HG02943 (cell line): ENCODE data around the gene TP53I11.

Experiments
- ATAC-seq: cut with Tn5 transposase; IDR thresholded peaks from one replicate; pipeline ENCODE4 v1.9.1; 2021; ENCODE audit warnings: mild to moderate bottlenecking, low read depth, moderate library complexity; ENCODE audit not compliant: unreplicated experiment

Gene TP53I11

DNA sequence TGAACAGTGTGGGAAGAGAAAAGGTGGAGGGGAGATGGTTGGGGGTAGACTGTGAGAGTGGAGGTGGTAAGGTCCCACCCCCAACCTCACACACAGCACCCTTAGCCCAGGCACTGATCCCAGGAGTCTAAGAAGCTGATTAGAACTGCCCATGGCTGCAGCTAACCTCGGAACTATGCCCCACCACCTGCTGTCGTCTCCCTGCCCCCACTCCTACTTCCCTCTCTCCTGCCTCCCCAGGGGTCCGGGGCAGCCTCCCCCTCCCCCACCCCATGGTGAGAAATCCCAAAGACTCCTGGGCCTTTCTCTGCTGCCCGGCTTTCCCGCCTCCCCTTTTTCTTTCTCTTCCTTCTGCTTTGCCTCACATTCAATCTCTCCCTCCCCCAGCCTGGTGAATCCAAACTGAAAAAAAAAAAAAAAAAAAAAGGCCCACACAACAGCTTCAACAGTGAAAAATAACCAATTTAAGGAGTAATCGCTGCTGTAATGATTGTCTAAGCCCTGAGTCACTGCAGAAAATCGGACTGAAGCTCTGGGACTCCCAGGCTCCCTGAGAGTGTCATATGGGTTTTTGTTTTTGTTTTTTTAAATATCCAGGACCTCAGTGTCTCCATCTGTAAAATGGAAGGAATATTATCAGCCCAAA, 9.6 kb upstream of the TP53I11 start:
- ATAC-seq, result no peak

- ATAC-seq, result no peak
These were observed 8.4 kb upstream of the TP53I11 start for GRCh38 chr11:44959064-44959463.

- no peak for ATAC-seq
These were observed 7.3 kb upstream of the TP53I11 start for GRCh38 chr11:44957776-44958564.

- ATAC-seq, result no peak
These were observed 6.4 kb upstream of the TP53I11 start for GRCh38 chr11:44957040-44957515.

DNA sequence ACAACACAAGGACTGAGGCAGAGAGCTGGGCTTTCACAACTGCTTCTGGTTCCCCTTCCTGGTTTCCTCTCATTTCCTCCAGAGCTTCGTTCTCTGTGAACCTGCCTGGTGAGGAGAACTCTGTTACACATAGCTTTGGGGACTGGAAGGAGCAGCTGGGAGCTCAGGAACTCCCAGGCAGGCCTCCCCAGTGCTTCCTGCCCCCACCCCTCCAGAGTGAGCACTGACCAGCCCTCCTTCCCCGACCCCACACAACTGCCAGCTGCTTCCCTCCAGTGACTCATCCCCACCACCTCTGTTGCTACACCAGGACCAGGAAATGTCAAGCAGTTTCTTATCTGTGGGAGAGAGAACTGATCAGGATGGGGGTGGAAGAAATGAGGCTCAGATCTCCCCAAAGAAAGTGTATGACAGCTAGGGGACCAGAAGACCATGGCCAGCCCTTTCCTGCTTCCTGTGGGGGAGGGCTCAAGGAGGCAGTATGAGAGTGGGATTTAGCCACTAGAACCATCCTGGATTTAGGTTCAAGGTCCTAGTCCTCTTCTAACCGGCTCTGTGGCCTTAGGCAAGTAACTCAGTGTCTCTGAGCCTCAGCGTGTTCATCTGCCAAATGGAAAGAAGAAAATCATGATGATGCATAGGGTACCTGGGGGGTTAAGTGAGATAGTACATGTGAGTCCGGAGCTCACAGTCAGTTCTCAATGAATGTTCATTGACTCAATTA, 4.5 kb upstream of the TP53I11 start:
- no peak for ATAC-seq

DNA sequence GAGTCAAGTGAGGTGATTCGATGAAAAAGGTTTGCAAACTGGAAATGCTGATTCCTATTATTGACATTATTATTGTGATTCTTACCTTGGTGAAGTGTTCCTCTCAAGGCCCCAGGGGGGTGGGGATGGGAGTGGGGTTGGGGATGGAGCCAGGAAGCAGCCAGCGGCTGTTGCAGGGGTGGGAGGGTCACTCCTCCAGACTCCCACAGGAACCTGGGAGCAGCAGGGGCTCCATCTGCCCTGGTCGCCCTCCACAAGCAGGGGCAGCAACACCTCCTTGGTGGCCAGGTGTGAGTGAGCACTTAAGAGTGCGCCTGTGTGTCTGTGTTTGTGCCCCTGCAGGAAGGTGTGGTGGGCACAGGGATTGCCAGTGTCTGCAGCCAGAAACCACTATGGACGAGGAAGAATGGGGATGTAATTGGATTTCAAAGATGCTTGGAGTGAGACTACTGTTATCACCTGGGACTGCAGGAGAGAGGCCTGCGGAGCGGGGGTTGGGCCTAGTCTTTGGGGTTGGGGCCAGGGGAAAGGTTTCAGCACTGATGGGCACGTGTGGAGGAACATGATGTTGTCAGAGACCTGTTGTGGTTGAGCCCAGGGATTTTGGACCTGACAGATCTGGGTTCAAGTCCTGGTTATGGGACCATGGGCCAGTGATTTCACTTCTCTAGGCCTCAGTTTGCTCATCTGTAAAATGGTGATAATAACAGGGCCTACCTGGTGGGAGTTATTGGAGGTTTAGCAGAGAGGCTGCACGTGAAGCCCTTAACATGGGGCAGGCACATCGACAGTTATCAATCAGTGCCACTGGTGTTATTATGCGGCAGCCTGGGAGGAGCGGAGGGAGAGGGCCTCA, 3.6 kb upstream of the TP53I11 start:
- no peak for ATAC-seq

GRCh38 chr11:44952500-44953260, 2.0 kb upstream of the TP53I11 start:
- no peak for ATAC-seq

- no peak for ATAC-seq
These were observed 1.4 kb upstream of the TP53I11 start for GRCh38 chr11:44952082-44952481.

DNA sequence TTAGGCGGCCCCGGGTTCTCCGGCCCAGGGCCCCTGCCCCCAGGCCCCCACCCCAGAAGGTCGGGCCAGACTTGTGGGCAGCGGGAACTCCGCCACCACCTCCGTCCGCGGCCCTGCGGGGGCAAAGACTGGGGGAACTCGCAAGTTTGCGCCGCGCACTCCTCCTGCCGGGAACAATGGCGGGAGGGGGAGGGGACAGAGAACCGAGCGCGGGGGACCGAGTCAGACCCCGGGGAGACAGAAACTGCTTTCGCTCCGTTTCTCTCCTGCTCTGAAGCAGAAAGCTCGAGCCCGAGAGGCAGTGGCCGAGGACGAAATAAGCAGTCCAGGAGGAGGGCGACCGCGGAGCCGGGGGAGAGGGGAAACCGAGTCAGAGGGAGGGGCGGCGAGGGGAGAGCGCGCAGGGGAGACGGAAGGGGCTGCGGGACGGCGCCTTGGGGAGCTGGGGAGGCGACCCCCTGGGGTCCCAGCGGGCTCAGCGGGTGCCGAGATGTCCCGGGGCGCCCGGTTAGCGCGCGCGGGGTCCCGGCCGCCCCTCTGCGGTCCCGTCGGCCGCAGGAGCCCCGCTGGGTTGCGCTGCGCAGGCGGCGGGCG, 555 bp downstream of the TP53I11 start:
- ATAC-seq, result no peak

GRCh38 chr11:44949160-44950030, 1.3 kb downstream of the TP53I11 start:
- ATAC-seq, result no peak

- no peak for ATAC-seq
These were observed 2.5 kb downstream of the TP53I11 start for GRCh38 chr11:44948155-44948554.

- ATAC-seq, result no peak
These were observed 3.6 kb downstream of the TP53I11 start for GRCh38 chr11:44947114-44947513.

DNA sequence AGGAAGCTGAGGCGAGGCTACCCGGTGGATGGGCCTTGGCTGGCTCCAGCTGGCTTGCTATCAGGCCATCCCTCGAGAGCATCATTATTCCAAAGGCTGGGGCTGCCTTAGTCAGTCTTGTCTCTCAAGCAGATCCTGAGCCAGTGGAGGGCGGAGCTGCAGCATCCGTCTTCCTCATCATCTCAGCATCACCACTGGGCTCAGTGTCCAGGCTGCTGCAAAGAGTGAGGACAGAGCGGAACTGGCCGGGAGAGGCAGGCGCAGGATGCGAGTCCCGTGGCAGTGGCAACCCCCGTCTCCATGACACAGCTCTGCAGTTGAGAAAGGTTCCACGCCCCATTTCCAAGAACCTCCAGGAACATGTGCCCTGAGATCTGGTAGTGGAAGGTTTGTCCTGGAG, 4.4 kb downstream of the TP53I11 start:
- ATAC-seq, result no peak

- no peak for ATAC-seq
These were observed 5.0 kb downstream of the TP53I11 start for GRCh38 chr11:44945666-44946065.

DNA sequence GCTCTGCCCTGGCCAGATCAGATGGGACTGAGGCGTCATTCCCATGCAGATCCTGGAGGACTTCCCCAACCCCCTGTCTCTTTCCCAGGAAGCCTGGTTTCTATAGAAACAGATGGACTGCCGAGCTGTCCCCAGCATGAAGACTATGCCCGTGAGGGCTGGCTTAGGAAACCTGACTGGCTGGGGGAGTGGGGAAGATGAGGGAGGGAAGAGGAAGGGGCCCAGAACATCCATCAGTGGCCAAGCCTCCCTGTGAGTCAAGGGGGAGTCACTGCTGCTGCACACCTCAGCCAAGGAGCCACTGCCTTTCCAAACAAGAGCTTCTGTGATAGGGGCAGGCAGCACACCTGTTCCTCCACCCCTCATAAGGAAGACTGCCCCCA, 5.8 kb downstream of the TP53I11 start:
- no peak for ATAC-seq

GRCh38 chr11:44944181-44944852, 6.4 kb downstream of the TP53I11 start:
- no peak for ATAC-seq

DNA sequence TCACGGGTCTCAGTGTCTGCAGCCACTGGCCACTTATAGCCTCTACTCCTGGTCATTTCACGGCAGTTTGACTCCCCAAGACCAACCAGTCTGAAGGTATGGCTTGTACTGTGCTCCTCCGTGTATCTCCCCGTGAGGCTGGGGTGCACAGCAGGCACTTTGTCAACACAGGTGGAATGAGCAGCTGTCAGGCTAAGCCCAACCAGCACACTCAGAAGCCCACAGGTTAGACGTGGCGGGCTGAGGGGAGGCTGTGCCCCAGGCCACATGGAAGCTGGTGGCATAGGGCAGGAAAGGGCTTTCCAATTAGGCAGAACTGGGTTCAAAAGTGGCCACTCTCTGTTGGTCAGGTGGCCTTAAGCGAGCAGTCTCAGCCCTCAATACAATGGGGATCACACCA, 7.0 kb downstream of the TP53I11 start:
- no peak for ATAC-seq

DNA sequence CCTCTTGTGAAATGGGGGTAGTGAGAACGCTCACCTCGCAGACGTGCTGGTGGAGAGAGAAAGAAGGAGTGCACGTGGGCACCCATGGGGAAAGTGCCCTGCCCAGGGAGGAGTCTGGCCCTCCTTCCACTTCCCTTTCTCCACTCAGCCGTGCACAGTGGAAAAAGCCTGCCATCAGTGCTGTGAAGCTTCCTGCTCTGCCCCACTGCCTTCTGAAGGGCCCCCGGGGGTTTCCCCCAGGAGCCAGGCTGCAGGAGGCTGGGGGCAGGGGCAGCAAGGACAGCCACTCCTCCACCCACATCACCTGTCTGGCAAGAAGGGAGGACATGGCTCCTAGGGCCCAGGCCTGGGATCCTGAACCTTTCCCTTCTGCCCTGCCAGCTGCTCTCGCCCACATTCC, 7.6 kb downstream of the TP53I11 start:
- no peak for ATAC-seq
